Stimulated activated CD4-positive, alpha-beta T cell treated with anti-CD3 and anti-CD28 coated beads, Interleukin-4, amount 100 ng/mL, for 24 hours (primary cell): Measurements from ENCODE around the gene SERTM1.

Experiments used
- DNase-seq: peaks from one replicate; pipeline ENCODE4 v3.0.0-alpha.2; 2020

The SERTM1 gene

GRCh38 chr13:36712770-36713169, 39.0 kb downstream of the SERTM1 start:
- no peak for DNase-seq

- no peak for DNase-seq
Observed at GRCh38 chr13:36713887-36714286, 40.1 kb downstream of the SERTM1 start.

GRCh38 chr13:36715841-36716240, 42.0 kb downstream of the SERTM1 start:
- no peak for DNase-seq

- DNase-seq: no peak
Observed at GRCh38 chr13:36717017-36717416, 43.2 kb downstream of the SERTM1 start.

- DNase-seq: no peak
Observed at GRCh38 chr13:36717966-36718545, 44.2 kb downstream of the SERTM1 start.

GRCh38 chr13:36718686-36719085, 44.9 kb downstream of the SERTM1 start:
- DNase-seq: no peak

- no peak for DNase-seq
Observed at GRCh38 chr13:36724141-36724540, 50.3 kb downstream of the SERTM1 start.

GRCh38 chr13:36725936-36726335, 52.1 kb downstream of the SERTM1 start:
- no peak for DNase-seq

GRCh38 chr13:36728006-36728405, 54.2 kb downstream of the SERTM1 start:
- DNase-seq: no peak

GRCh38 chr13:36736119-36736726, 62.4 kb downstream of the SERTM1 start:
- peak; percentile 39 for DNase-seq

- DNase-seq: no peak
Observed at GRCh38 chr13:36737524-36738083, 63.8 kb downstream of the SERTM1 start.

GRCh38 chr13:36745436-36745835, 71.6 kb downstream of the SERTM1 start:
- DNase-seq: no peak

GRCh38 chr13:36746051-36746450, 72.2 kb downstream of the SERTM1 start:
- no peak for DNase-seq
